Middle frontal gyrus (tissue), 1 donor: ENCODE measurements around the gene CYP39A1.
"Not testable (repeated sequence)": the region's sequence is repeated elsewhere in the genome, so short reads cannot be mapped to it uniquely, and the experiment has no call there.

ENCODE experiments used
- DNase-seq: peaks from one replicate; pipeline ENCODE4 v3.0.0-alpha.2; 2015; ENCODE audit warnings: low spot score; ENCODE audit errors: extremely low spot score

The CYP39A1 gene

GRCh38 chr6:46651006-46651405 lies 1.6 kb downstream of the CYP39A1 start:
- no peak for DNase-seq

- no peak for DNase-seq
These were observed 3.6 kb downstream of the CYP39A1 start for GRCh38 chr6:46648869-46649492.

- not testable (repeated sequence) for DNase-seq
These were observed 4.5 kb downstream of the CYP39A1 start for GRCh38 chr6:46648108-46648507.

- DNase-seq, result no peak
These were observed 7.4 kb downstream of the CYP39A1 start for GRCh38 chr6:46645265-46645664.

- DNase-seq, result no peak
These were observed 9.5 kb downstream of the CYP39A1 start for GRCh38 chr6:46642928-46643751.

GRCh38 chr6:46638650-46639049 lies 14.0 kb downstream of the CYP39A1 start:
- DNase-seq, result no peak

GRCh38 chr6:46637933-46638332 lies 14.7 kb downstream of the CYP39A1 start:
- DNase-seq, result no peak

GRCh38 chr6:46637145-46637544 lies 15.5 kb downstream of the CYP39A1 start:
- no peak for DNase-seq

- DNase-seq, result no peak
These were observed 17.2 kb downstream of the CYP39A1 start for GRCh38 chr6:46635462-46635861.

GRCh38 chr6:46632053-46632452 lies 20.6 kb downstream of the CYP39A1 start:
- no peak for DNase-seq

- DNase-seq, result no peak
These were observed 22.9 kb downstream of the CYP39A1 start for GRCh38 chr6:46629691-46630090.

GRCh38 chr6:46628976-46629375 lies 23.6 kb downstream of the CYP39A1 start:
- DNase-seq, result no peak

GRCh38 chr6:46628498-46628897 lies 24.1 kb downstream of the CYP39A1 start:
- no peak for DNase-seq

GRCh38 chr6:46626976-46627375 lies 25.6 kb downstream of the CYP39A1 start:
- DNase-seq, result no peak

GRCh38 chr6:46626228-46626909 lies 26.2 kb downstream of the CYP39A1 start:
- peak; percentile 52 for DNase-seq

GRCh38 chr6:46618726-46619125 lies 33.9 kb downstream of the CYP39A1 start:
- no peak for DNase-seq

- DNase-seq, result no peak
These were observed 40.0 kb downstream of the CYP39A1 start for GRCh38 chr6:46612645-46613044.

- DNase-seq, result no peak
These were observed 41.6 kb downstream of the CYP39A1 start for GRCh38 chr6:46610862-46611553.

GRCh38 chr6:46606338-46606737 lies 46.3 kb downstream of the CYP39A1 start:
- DNase-seq, result no peak

- no peak for DNase-seq
These were observed 47.4 kb downstream of the CYP39A1 start for GRCh38 chr6:46605091-46605797.

- no peak for DNase-seq
These were observed 54.4 kb downstream of the CYP39A1 start for GRCh38 chr6:46598215-46598614.
